ENCODE measurements around the gene NUP188. TPM values are rescaled to one million over a fixed set of nuclear protein-coding genes. Genes with fewer than 3 reads are reported as not detected.

Gene NUP188
- total and polyA plus RNA-seq, 2 of the 13 experiments (the other 11 are each of a cell fraction or from before 2014, with no cell fraction given), result 28.0 to 38.5 TPM

- TF ChIP-seq LBX2 (CRISPR knock-in tag; IDR thresholded peaks at IDR 0.05; ENCODE audit: borderline replicate concordance) (no peak), CBX1 (IDR thresholded peaks at IDR 0.05; ENCODE audit: low read depth) (no peak), ARNTL (CRISPR knock-in tag; IDR thresholded peaks at IDR 0.05) (peak; percentile 96), ZNF296 (CRISPR knock-in tag; conservative IDR thresholded peaks at IDR 0.05) (no peak), HNF1A (IDR thresholded peaks at IDR 0.05; ENCODE audit: low read depth) (no peak), HNF1A (CRISPR knock-in tag; IDR thresholded peaks at IDR 0.05; ENCODE audit: borderline replicate concordance) (peak; percentile 26; the same call in 1 of the 2 replicates), ZNF101 (CRISPR knock-in tag; IDR thresholded peaks at IDR 0.05; ENCODE audit: borderline replicate concordance, low read depth) (no peak), IKZF4 (CRISPR knock-in tag; IDR thresholded peaks at IDR 0.05; ENCODE audit: borderline replicate concordance, low read depth, not compliant biosample characterization) (no peak), CENPT (CRISPR knock-in tag; IDR thresholded peaks at IDR 0.05; ENCODE audit: low read depth) (peak; percentile 18; the same call in 1 of the 2 replicates), DBP (CRISPR knock-in tag; IDR thresholded peaks at IDR 0.05; ENCODE audit: not compliant biosample characterization) (no peak), ASH2L (IDR thresholded peaks at IDR 0.05; ENCODE audit: insufficient read length, low read depth, low read length) (peak; percentile 60), ZNF260 (CRISPR knock-in tag; IDR thresholded peaks at IDR 0.05; ENCODE audit: borderline replicate concordance, low read depth) (no peak), TGIF2 (CRISPR knock-in tag; IDR thresholded peaks at IDR 0.05) (no peak; the same call in 1 of the 2 replicates), ZNF720 (CRISPR knock-in tag; IDR thresholded peaks at IDR 0.05) (no peak), LRRFIP1 (CRISPR knock-in tag; conservative IDR thresholded peaks at IDR 0.05) (no peak)
- TF ChIP-seq, protein P1, sequence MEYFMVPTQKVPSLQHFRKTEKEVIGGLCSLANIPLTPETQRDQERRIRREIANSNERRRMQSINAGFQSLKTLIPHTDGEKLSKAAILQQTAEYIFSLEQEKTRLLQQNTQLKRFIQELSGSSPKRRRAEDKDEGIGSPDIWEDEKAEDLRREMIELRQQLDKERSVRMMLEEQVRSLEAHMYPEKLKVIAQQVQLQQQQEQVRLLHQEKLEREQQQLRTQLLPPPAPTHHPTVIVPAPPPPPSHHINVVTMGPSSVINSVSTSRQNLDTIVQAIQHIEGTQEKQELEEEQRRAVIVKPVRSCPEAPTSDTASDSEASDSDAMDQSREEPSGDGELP (IDR thresholded peaks at IDR 0.05; ENCODE audit: borderline replicate concordance, low read depth), result no peak; the same call in 1 of the 2 replicates
- TF ChIP-seq, protein P2, sequence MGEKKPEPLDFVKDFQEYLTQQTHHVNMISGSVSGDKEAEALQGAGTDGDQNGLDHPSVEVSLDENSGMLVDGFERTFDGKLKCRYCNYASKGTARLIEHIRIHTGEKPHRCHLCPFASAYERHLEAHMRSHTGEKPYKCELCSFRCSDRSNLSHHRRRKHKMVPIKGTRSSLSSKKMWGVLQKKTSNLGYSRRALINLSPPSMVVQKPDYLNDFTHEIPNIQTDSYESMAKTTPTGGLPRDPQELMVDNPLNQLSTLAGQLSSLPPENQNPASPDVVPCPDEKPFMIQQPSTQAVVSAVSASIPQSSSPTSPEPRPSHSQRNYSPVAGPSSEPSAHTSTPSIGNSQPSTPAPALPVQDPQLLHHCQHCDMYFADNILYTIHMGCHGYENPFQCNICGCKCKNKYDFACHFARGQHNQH (CRISPR knock-in tag; IDR thresholded peaks at IDR 0.05), result peak; percentile 62; the same call in 1 of the 2 replicates
These were observed at the start of gene NUP188, which contains the start of gene DOLK (continued) for GRCh38 chr9:128947527-128948301.

Data from HepG2 (cell line).